GM12878 (cell line): Measurements from ENCODE around the gene SRSF8. TPM values are rescaled to one million over a fixed set of nuclear protein-coding genes. Genes with fewer than 3 reads are reported as not detected.

Experiments used
- ATAC-seq: fragments of 200-7000 bp; cut with Tn5 transposase; 3 replicates; pipeline ENCODE4 v1.9.1; 2020; ENCODE audit warnings: mild to moderate bottlenecking, moderate library complexity
- BruUV-seq: library from RNA; stranded (reverse); fragments of 400-500 nt; replicated peaks from 2 replicates; lab custom pipeline; 2021; lab: Mats Ljungman, UMichigan
- CTCF ChIA-PET: fragments of 300-600 bp; sonication (Branson Sonifier 250); formaldehyde crosslinking; extraction: SDS; loops from one replicate; lab custom pipeline; 2021; ENCODE audit warnings: inconsistent platforms; lab: Yijun Ruan, JAX
- POLR2A ChIA-PET: fragments of 350-600 bp; formaldehyde crosslinking; extraction: SDS; loops from one replicate; lab custom pipeline; 2021; ENCODE audit warnings: inconsistent platforms; lab: Charles Lee
- RAD21 ChIA-PET: fragments of 300-600 bp; sonication (Branson Sonifier 250); formaldehyde crosslinking; loops from one replicate; lab custom pipeline; 2023; ENCODE audit warnings: antibody characterized with exemption; ENCODE audit not compliant: unreplicated experiment; lab: Charles Lee
- SMC1A ChIA-PET: fragments of 300-600 bp; sonication (Branson Sonifier 250); formaldehyde crosslinking; loops from one replicate; lab custom pipeline; 2023; ENCODE audit not compliant: unreplicated experiment, uncharacterized antibody; lab: Charles Lee
- DNase-seq: peaks from one replicate; pipeline ENCODE4 v3.0.0-alpha.2; 2011; ENCODE audit warnings: low read depth, low spot score
- FAIRE-seq: peaks from 3 replicates; lab custom pipeline; 2011; peaks lifted over from hg19 to GRCh38; lab: Jason Lieb, UNC
- H2AFZ ChIP-seq: 2 replicates; pipeline ENCODE4 v1.6.0; 2011; ENCODE audit warnings: low read depth, low read length, control low read depth; ENCODE audit not compliant: control insufficient read depth
- H3K27ac ChIP-seq: 2 replicates; pipeline ENCODE4 v1.5.1; 2011; ENCODE audit warnings: control low read depth; ENCODE audit not compliant: control insufficient read depth, insufficient read depth
- H3K27me3 ChIP-seq, 2 experiments: replicated peaks in 1 of 2; 2 replicates each; pipeline versions ENCODE4 v1.6.0 to v1.6.1; 2011; ENCODE audit warnings: low read length in 1 of 2; ENCODE audit not compliant: control insufficient read depth in 2 of 2, insufficient read depth in 2 of 2
- H3K36me3 ChIP-seq, 2 experiments: 2 replicates each; pipeline ENCODE4 v1.5.1; 2011; ENCODE audit warnings: low read length in 1 of 2; ENCODE audit not compliant: control insufficient read depth in 2 of 2, insufficient read depth in 2 of 2
- H3K4me1 ChIP-seq: 2 replicates; pipeline ENCODE4 v1.6.1; 2011; ENCODE audit warnings: mild to moderate bottlenecking, low read length, moderate library complexity, mixed read lengths; ENCODE audit not compliant: control insufficient read depth, insufficient read depth
- H3K4me2 ChIP-seq: 2 replicates; pipeline ENCODE4 v1.6.0; 2011; ENCODE audit warnings: control low read depth; ENCODE audit not compliant: control insufficient read depth, insufficient read depth
- H3K4me3 ChIP-seq: fragments of 200-600 bp; sonication (generic); 2 replicates; pipeline ENCODE4 v1.5.1; 2016
- H3K79me2 ChIP-seq: 2 replicates; pipeline ENCODE4 v1.6.0; 2011; ENCODE audit warnings: low read length; ENCODE audit not compliant: control insufficient read depth, insufficient read depth
- H3K9ac ChIP-seq: 2 replicates; pipeline ENCODE4 v1.8.0; 2011; ENCODE audit warnings: low read length, control low read depth, mixed read lengths; ENCODE audit not compliant: control insufficient read depth, insufficient read depth
- H3K9me3 ChIP-seq: replicated peaks from 3 replicates; pipeline ENCODE4 v1.5.1; 2011; ENCODE audit warnings: mild to moderate bottlenecking, low read length; ENCODE audit not compliant: control insufficient read depth, insufficient read depth
- H4K20me1 ChIP-seq: 2 replicates; pipeline ENCODE4 v1.6.0; 2011; ENCODE audit not compliant: control insufficient read depth, insufficient read depth
- BACH1 ChIP-seq: fragments of 450-650 bp; IDR thresholded peaks from 2 replicates; pipeline ENCODE4 v1.6.1; 2017; ENCODE audit warnings: mild to moderate bottlenecking, borderline replicate concordance
- BRCA1 ChIP-seq: IDR thresholded peaks from 2 replicates; pipeline ENCODE4 v1.6.1; 2011; ENCODE audit warnings: low read depth, low read length, improper control_type of control experiment
- EP300 ChIP-seq, 2 experiments: fragments of 150-350 bp in 1 of 2; IDR thresholded peaks; 2 replicates each; pipeline ENCODE4 v1.6.1; 2011 to 2012; ENCODE audit warnings: low read depth in 2 of 2, low read length in 2 of 2, borderline replicate concordance in 1 of 2, improper control_type of control experiment in 1 of 2, inconsistent platforms in 1 of 2; ENCODE audit not compliant: control insufficient read depth in 1 of 2
- GATAD2B ChIP-seq: fragments of 450-650 bp; conservative IDR thresholded peaks from 2 replicates; pipeline ENCODE4 v1.6.1; 2017; ENCODE audit warnings: low read depth, mild to moderate bottlenecking, moderate library complexity
- HDAC6 ChIP-seq: fragments of 200-600 bp; sonication (generic); IDR thresholded peaks from one replicate; pipeline ENCODE4 v1.8.0; 2017; ENCODE audit warnings: antibody characterized with exemption; ENCODE audit not compliant: unreplicated experiment
- JUNB ChIP-seq: IDR thresholded peaks from 2 replicates; pipeline ENCODE4 v1.6.1; 2016; ENCODE audit warnings: antibody characterized with exemption, mild to moderate bottlenecking
- MTA3 ChIP-seq: IDR thresholded peaks from 2 replicates; pipeline ENCODE4 v1.6.1; 2012; ENCODE audit warnings: low read length, inconsistent platforms, borderline replicate concordance
- NFIC ChIP-seq: IDR thresholded peaks from 2 replicates; pipeline ENCODE4 v1.6.1; 2012; ENCODE audit warnings: low read depth, mild to moderate bottlenecking, inconsistent platforms, low read length, moderate library complexity
- POLR2AphosphoS2 ChIP-seq: IDR thresholded peaks from 2 replicates; pipeline ENCODE4 v1.6.1; 2011; ENCODE audit warnings: low read depth, mild to moderate bottlenecking, low read length, improper control_type of control experiment, moderate library complexity
- RCOR1 ChIP-seq: conservative IDR thresholded peaks from 2 replicates; pipeline ENCODE4 v1.6.1; 2012; ENCODE audit warnings: low read depth, low read length, improper control_type of control experiment
- RELA ChIP-seq: fragments of 450-650 bp; IDR thresholded peaks from 2 replicates; pipeline ENCODE4 v1.8.0; 2014; ENCODE audit warnings: borderline replicate concordance; ENCODE audit not compliant: partially characterized antibody
- SIN3A ChIP-seq: IDR thresholded peaks from 2 replicates; pipeline ENCODE4 v1.6.1; 2012; ENCODE audit warnings: low read depth, low read length, improper control_type of control experiment
- SMAD1 ChIP-seq: fragments of 450-650 bp; IDR thresholded peaks from 2 replicates; pipeline ENCODE4 v1.6.1; 2018; ENCODE audit warnings: mild to moderate bottlenecking, low read depth; ENCODE audit not compliant: partially characterized antibody
- SRF ChIP-seq, 2 experiments: IDR thresholded peaks; 2 replicates each; pipeline ENCODE4 v1.6.1; 2011; ENCODE audit warnings: low read depth in 2 of 2, low read length in 2 of 2, mild to moderate bottlenecking in 1 of 2, moderate library complexity in 1 of 2
- TARDBP ChIP-seq: IDR thresholded peaks from 2 replicates; pipeline ENCODE4 v1.6.1; 2016; ENCODE audit warnings: borderline replicate concordance
- WGBS: methylation state at CpG from one replicate; pipeline ENCODE4 v1.1.6; 2016; ENCODE audit warnings: low lambda C conversion rate; ENCODE audit not compliant: insufficient replicate concordance, insufficient coverage; ENCODE audit errors: missing lambda C conversion rate; 5-methylcytosine and 5-hydroxymethylcytosine counted together
- in situ Hi-C: fragments of 300-500 bp; cut with MboI; formaldehyde crosslinking; loops from 9 replicates; pipeline ENCODE4 v1.14.3; 2018; ENCODE audit warnings: mixed read lengths
- intact Hi-C: fragments of 100-400 bp; cut with micrococcal nuclease; formaldehyde crosslinking; loops from one replicate; pipeline ENCODE4 v1.14.2; 2022; ENCODE audit not compliant: unreplicated experiment
- polyA plus RNA-seq, 11 experiments: library from polyadenylated mRNA; depleted of rRNA in 4 of 11; unstranded in 6 of 11; stranded (reverse) in 5 of 11; fragments of >200 nt; fragmentation: Nextera tagmentation in 4 of 11; fragmentation: Illumina TruSeq in 1 of 11; extraction: Ambion mirVana in 4 of 11; extraction: Trizol in 1 of 11; gene quantifications; 1 replicate in 1 of 11; 2 replicates in 10 of 11; pipeline versions ENCODE4 v1.2.1 to v1.2.3, GENCODE V29; 2011 to 2016; ENCODE audit warnings: inconsistent platforms in 2 of 11, missing spikeins in 2 of 11, low read depth in 1 of 11
- total RNA-seq, 4 experiments: library from RNA; depleted of rRNA in 3 of 4; stranded (reverse); fragments of >200 nt in 3 of 4; fragmentation: Illumina TruSeq in 1 of 4; extraction: Trizol in 1 of 4; gene quantifications; 2 replicates each; pipeline versions ENCODE4 v1.2.1 to v1.2.3, GENCODE V29; 2013 to 2021
- TF ChIP-seq, protein P1 (sequence below): IDR thresholded peaks from 2 replicates; pipeline ENCODE4 v1.6.1; 2012; ENCODE audit warnings: low read depth, low read length, improper control_type of control experiment
- TF ChIP-seq, protein P2 (sequence below): IDR thresholded peaks from 2 replicates; pipeline ENCODE4 v1.6.1; 2011; ENCODE audit warnings: low read depth, low read length, improper control_type of control experiment, borderline replicate concordance
- TF ChIP-seq, protein P3 (sequence below): fragments of 150-350 bp; IDR thresholded peaks from 2 replicates; pipeline ENCODE4 v1.6.1; 2016; ENCODE audit warnings: low read depth, low read length

Gene SRSF8
- total and polyA plus RNA-seq, 10 of the 15 experiments (the other 5 are each of a cell fraction or from before 2014, with no cell fraction given) = 14.2 to 43.1 (median 27.1) TPM

DNA sequence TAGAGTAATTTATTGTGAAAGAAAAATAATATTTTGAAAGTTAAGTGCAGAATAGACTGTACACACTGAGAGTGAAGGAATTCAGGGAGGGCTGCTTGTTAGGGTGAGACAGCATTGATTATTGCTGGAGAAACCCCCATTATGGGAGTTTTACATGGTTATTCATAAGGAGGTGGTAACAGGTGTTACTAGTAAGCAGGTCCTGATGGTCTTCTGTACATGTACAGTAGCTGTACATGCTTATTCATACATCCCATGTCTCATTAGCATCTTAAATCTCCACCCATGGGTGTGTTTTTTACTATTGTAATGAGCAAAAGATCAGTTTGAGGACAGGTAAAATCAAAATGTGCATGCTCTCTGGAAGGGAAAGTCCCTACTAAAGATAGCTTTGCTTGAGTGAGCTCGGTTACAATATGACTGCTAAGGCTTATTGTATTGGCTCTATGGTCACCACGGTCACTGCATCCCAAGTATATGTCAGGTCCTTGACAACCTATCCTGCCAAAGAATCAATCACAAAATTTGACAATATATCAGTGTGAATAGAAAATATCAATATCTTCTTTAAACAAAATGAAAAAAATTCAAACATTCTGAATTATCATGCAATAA, 11.3 kb upstream of the SRSF8 start:
- Histone ChIP-seq H4K20me1 (no peaks in the 10 kb centered on the region), H3K4me2 (no peak overlapping the region), H3K4me3 (no peak overlapping the region), H3K27me3 (no peaks in the 10 kb centered on the region; a peak in 1 of 4 replicates), H3K79me2 (no peaks in the 10 kb centered on the region), H3K9me3 (no peaks in the 10 kb centered on the region), H3K4me1 (peaks cover 5% of the 10 kb centered on the region; the same call in 1 of the 2 replicates), H3K36me3 (no peaks in the 10 kb centered on the region), H3K9ac (no peak overlapping the region), H3K27ac (no peak overlapping the region), H2AFZ (no peak overlapping the region)
- 0% methylated on average over 2 of the region's 2 CpGs for WGBS
- FAIRE-seq = peak; percentile 97
- ChIA-PET SMC1A (interaction anchor here (0.6 to 3.6 kb wide), 5 partner anchors 9 to 122 kb away, joined by 3 to 32 read pairs (median 3); partner anchors contain the start of gene SRSF8), CTCF (interaction anchor here (0.6 to 3.0 kb wide), 7 partner anchors 9 to 82 kb away, joined by 3 to 21 read pairs (median 5); partner anchors contain the start of gene SRSF8), RAD21 (interaction anchor here (0.6 to 2.2 kb wide), 10 partner anchors 9 to 97 kb away, joined by 3 to 19 read pairs (median 4); partner anchors contain the start of genes ENDOD1 and SRSF8), POLR2A (interaction anchor here (1.3 to 4.1 kb wide), 2 partner anchors 12 to 15 kb away, joined by 6 to 14 read pairs; partner anchors contain the start of gene SRSF8)
- in situ Hi-C loops = no loop called here
- peak; percentile 100 for ATAC-seq
- no TSS peak for BruUV-seq
- no peak for DNase-seq
- intact Hi-C loops = no loop called here
- TF ChIP-seq EP300 (IDR thresholded peaks at IDR 0.05; ENCODE audit: borderline replicate concordance in 1 of 2, control insufficient read depth in 1 of 2, low read depth in 2 of 2, low read length in 2 of 2) (peak in 1 of 2 experiments; percentile 8; a peak in 1 of 4 replicates), SMAD1 (no peak), BRCA1 (no peak), NFIC (0 out of 2 replicates have a peak, but pooled peaks have one; percentile 24), POLR2AphosphoS2 (no peak), RELA (no peak), BACH1 (no peak), SIN3A (no peak), JUNB (peak; percentile 72), MTA3 (no peak), HDAC6 (no peak), RCOR1 (no peak), SRF (IDR thresholded peaks at IDR 0.05; ENCODE audit: low read depth in 2 of 2, low read length in 2 of 2) (no peak), TARDBP (no peak), GATAD2B (no peak)
- TF ChIP-seq, protein P1, sequence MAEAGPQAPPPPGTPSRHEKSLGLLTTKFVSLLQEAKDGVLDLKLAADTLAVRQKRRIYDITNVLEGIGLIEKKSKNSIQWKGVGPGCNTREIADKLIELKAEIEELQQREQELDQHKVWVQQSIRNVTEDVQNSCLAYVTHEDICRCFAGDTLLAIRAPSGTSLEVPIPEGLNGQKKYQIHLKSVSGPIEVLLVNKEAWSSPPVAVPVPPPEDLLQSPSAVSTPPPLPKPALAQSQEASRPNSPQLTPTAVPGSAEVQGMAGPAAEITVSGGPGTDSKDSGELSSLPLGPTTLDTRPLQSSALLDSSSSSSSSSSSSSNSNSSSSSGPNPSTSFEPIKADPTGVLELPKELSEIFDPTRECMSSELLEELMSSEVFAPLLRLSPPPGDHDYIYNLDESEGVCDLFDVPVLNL = no peak
- TF ChIP-seq, protein P2, sequence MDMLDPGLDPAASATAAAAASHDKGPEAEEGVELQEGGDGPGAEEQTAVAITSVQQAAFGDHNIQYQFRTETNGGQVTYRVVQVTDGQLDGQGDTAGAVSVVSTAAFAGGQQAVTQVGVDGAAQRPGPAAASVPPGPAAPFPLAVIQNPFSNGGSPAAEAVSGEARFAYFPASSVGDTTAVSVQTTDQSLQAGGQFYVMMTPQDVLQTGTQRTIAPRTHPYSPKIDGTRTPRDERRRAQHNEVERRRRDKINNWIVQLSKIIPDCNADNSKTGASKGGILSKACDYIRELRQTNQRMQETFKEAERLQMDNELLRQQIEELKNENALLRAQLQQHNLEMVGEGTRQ = no peak
- TF ChIP-seq, protein P3, sequence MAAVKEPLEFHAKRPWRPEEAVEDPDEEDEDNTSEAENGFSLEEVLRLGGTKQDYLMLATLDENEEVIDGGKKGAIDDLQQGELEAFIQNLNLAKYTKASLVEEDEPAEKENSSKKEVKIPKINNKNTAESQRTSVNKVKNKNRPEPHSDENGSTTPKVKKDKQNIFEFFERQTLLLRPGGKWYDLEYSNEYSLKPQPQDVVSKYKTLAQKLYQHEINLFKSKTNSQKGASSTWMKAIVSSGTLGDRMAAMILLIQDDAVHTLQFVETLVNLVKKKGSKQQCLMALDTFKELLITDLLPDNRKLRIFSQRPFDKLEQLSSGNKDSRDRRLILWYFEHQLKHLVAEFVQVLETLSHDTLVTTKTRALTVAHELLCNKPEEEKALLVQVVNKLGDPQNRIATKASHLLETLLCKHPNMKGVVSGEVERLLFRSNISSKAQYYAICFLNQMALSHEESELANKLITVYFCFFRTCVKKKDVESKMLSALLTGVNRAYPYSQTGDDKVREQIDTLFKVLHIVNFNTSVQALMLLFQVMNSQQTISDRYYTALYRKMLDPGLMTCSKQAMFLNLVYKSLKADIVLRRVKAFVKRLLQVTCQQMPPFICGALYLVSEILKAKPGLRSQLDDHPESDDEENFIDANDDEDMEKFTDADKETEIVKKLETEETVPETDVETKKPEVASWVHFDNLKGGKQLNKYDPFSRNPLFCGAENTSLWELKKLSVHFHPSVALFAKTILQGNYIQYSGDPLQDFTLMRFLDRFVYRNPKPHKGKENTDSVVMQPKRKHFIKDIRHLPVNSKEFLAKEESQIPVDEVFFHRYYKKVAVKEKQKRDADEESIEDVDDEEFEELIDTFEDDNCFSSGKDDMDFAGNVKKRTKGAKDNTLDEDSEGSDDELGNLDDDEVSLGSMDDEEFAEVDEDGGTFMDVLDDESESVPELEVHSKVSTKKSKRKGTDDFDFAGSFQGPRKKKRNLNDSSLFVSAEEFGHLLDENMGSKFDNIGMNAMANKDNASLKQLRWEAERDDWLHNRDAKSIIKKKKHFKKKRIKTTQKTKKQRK = no peak
